Measurements from ENCODE around the gene DNER.

GRCh38 chr2:229636571-229636970 lies 77.8 kb downstream of the DNER start:
- no peak for TF ChIP-seq POLR2AphosphoS5 (IDR thresholded peaks at IDR 0.05)
- TF ChIP-seq CTCF (IDR thresholded peaks at IDR 0.05): no peak
- no peak for TF ChIP-seq POLR2A (IDR thresholded peaks at IDR 0.05)
